HG03565 (cell line): ENCODE results near the gene CHEK2.
"Not testable (repeated sequence)": the region's sequence is repeated elsewhere in the genome, so short reads cannot be mapped to it uniquely, and the experiment has no call there.

Experiments used
- ATAC-seq: cut with Tn5 transposase; IDR thresholded peaks from one replicate; pipeline ENCODE4 v1.9.1; 2021; ENCODE audit warnings: mild to moderate bottlenecking, moderate library complexity; ENCODE audit not compliant: unreplicated experiment

Gene CHEK2

DNA sequence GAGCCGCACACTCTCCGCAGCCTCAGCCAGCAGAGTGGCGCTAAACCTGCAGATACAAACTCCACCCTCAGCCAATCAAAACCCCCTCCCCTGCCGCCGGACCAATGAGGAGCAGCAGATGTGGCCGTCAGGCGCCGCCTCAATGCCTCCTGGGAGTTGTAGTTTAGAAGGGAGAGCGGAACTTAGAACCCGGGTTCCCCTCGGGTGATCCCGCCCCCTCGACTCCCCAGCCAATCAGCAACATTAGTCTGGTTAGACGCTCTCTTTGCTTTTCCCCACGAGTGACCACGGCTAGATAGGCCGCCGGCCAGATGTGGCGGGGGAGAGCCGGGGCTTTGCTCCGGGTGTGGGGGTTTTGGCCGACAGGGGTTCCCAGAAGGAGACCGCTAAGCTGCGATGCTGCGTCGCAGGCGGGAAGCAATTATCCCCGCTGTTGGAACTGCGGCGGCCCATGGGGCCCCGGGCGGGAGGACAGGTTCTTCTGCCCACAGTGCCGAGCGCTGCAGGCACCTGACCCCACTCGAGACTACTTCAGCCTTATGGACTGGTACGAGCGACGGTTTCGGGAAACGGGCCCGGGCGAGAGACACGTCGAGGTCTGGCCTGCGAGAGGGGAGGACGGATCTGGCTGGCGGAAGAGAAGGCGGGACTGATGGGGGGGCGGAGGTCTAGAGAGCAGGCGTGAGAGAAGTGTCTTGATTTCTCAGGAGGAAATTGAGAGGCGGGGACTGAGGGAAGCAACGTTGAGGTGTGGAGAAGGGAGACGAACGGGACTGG is at the start of gene CHEK2, which contains the start of gene HSCB:
CHEK2 (minus strand) TSS at position 36 of the 777 bp plus-strand sequence. CDS start 7,099 bp downstream, outside the sequence.
HSCB (plus strand) TSS at position 255 of the 777 bp plus-strand sequence; CDS start at position 312, 57 bp downstream.
- peak; percentile 88 for ATAC-seq

- no peak for ATAC-seq
Measured at GRCh38 chr22:28791124-28791523, 49.5 kb upstream of the CHEK2 start.

DNA sequence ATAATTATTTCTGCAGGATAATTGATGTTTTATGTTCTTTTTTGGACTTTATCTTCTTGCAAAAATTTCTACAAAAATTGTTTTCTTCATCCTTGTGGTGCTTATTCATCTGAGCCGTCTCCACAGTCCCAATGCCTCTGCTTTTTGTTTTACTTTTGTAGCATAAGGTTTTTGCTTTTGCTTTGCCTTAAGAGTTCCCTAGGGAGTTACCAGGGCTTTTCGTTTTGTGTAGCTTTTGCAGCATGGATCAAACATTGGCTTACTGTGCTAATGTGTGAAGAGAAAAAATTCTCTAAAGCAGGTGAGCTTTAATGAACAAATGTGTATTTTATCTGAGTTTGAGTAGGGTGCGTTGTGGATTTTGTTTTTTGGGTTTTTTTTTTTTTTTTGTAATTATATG is 47.0 kb upstream of the CHEK2 start:
- no peak for ATAC-seq

DNA sequence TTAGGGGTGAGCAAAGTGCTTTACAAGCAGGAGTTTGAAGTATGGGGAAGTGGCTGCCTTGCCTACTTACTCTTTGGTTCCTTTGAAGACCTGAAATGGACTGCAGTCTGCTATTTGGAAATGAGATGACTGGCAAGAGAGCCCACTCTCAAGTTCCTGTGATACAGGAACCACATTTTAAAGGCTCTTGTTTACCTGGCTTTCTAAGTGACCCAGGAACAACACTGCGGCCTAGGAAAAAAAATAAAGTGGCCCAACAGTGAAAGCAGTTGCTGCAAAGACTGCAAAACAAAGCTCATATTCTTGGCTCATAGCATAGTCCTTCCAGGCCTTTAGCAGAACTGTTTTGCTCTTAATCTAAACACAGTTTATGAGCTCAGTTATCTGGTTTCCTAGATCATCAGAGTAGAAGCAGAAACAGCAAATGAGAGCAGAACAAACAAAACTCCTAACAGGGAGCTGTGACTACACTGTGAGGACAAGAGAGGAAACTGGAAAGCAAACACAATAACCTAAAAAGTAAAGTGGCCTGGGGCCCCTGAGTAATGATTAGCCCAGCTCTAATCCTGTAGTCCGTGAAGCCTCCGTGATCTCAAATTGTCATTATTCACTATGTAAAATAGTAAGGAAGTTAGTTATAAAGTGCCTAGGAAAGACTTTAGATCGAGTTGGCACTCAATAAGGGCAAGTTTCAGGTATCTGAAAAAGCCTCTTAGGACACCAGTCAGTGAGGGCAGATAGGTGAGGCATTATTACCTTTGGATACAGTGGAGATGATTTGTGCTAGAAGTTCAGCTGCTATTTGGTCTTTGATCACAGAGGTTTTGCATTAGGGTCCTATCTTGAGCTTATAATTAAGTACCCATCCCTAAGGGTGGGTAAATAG is 42.4 kb upstream of the CHEK2 start:
- ATAC-seq, result no peak

DNA sequence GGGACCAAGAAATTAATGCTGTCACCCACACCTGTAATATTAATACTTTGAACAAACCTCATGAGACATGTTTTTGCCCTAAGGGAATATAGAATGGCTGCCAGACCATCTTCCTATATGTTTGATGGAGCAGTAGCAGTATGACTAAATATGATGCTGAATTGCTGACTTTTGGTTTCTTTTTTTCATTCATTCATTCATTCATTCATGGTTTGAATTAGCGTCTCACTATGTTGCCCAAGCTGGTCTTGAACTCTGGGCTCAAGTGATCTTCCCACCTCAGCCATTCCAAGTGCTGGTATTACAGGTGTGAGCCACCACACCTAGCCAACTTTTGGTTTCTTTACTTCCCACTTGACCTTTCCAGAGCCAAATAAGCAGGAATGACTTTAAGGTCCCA is 38.7 kb upstream of the CHEK2 start:
- ATAC-seq, result no peak

DNA sequence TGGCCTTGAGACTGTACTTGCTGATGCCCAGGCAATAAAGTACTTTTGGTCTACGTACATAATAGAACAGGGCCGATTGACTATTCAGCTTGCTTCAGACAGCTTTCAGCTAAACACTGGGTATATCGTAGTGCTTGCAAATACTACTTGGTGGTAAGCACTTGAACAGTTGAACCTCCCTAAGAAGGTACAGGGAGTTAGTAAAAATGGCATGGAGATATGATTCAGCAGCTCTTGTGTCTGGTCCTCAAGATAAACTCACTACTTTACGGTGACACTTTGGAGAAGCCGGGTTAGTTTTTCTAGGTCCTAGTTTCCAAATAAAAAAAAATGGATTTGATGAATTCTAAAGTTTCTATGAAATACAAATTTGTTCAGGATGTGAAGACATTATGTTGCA is 38.2 kb upstream of the CHEK2 start:
- no peak for ATAC-seq

DNA sequence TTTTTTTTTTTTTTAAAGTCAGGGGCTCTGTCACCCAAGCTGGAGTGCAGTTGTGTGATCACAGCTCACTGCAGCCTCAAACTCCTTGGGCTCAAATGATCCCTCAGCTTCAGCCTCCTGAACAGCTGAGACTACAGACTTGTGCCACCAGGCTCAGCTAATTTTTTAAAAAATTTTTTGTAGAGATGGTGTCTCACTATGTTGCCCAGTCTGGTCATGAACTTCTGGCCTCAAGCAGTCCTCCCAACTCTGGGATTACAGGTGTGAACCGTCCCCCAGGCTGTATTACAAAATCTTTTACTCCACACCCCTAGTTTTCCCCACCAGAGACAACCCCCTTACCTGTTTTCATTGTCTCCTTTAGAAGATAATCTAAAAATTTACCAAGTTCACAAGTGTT is 32.8 kb upstream of the CHEK2 start:
- ATAC-seq, result no peak

DNA sequence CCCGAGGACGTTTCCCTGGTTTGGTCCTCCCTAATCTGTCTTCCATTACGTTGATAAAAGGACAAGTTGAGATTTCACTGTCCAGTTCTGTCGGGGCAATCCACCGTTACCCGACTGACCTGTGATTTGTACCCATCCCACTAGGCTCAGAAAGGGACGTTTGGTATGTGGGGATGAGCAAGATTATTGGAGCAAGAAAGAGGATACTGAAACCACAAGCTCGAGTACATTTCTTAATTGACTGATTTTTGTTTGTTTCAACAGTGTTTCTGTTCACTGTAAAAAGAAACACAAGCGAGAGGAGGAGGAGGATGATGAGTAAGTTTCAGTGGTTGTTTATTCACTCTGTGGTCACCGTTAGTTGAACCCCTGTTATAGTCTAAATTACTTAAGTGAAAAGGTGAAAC is 31.8 kb upstream of the CHEK2 start:
- ATAC-seq, result no peak

DNA sequence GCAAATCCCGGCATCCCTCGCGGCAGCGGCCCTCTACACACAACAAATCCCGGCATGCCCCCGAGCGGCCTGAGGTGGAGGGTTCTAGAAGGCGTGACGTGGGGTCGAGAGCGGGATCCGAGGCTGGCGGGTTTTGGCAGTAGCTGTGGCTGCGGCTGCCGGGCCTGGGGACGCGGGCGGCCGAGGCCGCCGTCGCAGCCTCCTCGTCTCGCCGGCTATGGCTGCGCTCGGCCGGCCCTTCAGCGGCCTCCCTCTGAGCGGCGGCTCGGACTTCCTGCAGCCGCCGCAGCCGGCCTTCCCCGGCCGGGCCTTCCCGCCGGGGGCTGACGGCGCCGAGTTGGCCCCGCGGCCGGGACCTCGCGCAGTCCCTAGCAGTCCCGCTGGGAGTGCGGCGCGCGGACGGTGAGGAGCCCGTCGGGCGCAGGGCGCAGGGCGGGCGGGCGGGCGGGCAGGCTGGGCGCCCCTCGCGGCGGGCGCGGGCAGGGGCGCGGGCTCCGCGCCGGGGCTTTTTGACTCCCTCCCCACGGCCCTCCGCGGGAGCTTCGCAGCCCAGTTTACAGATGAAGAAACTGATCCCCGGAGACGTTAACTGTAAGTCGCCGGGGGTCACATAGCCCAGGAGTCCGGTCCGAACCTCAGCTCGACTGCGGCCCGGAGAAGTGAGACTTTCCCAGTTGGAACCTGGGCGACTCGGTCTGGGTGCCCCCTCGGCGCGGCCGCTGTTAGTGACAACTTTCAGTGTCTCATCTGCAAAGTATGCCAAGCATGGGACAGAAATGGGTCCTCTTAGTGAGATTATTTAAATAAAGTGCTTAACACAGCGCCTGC is 31.2 kb upstream of the CHEK2 start, which contains the start of gene CCDC117:
CCDC117 (plus strand) TSS at position 63 of the 828 bp plus-strand sequence; CDS start at position 218, 155 bp downstream.
- ATAC-seq, result peak; percentile 81

DNA sequence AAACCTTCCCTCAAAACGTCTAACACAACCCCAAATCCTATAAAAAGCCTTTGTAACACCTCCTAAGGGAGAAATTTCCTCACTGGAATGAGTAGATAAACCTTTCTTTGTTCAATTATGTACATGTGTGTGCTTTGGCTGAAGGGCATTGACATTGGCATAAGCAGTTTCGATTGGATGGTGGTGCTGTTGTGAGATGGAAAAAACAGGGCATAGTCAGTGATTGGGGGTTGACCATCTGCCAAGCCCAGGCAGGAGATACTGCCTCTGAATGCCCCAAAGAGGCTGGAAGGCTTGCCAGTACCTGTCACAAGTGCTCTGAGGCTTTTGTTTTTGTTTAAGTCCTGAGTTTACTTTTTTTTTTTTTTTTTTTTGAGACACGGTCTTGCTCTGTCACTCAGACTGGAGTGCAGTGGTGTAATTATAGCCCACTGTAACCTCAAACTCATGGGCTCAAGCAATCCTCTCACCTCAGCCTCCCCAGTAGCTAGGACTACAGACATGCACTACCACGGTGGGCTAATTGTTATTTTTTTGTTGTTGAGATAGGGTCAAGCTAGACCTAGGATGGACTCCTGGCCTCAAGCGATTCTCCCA is 29.7 kb upstream of the CHEK2 start:
- no peak for ATAC-seq

DNA sequence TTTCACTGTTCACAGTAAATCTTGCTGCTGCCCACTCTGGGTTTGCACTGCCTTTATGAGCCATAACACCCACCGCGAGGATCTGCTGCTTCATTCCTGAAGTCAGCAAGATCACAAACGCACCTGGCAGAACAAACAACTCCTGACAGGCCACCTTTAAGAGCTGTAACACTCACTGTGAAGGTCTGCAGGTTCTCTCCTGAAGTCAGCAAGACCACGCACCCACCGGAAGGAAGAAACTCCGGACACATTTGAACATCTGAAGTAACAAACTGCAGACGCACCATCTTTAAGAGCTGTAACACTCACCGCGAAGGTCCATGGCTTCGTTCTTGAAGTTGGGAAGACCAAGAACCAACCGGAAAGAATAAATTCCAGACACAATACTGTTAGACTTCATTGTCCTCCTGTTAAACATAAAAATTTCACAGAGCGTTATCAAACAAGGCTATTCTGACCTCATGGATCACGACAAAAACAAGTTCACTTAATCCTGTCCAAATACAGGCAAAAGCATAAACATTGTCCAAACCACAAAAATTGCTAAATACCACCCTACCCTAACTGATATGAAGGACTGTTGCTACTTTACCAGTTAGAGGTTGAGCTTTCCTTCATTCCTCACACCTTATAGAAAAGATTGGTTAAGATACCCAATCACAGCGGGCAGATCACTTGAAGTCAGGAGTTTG is 27.9 kb upstream of the CHEK2 start:
- no peak for ATAC-seq

DNA sequence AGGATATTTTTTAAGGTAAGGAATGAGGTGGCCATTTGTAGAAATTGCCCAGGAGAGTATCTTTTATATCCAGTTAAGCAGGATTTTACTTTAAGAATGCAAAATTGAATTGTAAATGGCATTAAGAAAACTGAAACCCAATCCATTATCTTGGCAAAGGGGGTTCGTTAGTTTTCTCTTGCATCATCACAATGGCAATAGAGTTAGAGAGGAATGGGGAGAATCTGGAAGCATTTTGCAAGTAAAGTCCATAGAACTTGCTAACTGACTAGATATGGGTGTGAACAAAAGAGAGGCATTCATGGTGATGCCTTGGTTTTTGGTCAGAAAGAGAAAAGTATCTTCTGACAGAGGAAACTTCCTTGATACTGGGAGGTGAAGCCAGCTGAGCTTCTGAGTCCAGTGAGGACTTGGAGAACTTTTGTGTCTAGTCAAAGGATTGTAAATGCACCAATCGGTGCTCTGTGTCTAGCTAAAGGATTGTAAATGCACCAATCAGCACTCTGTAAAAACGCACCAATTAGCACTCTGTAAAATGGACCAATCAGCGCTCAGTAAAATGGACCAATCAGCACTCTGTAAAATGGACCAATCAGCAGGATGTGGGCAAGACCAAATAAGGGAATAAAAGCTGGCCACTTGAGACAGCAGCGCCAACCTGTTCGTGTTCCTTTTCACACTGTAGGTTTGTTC is 27.2 kb upstream of the CHEK2 start:
- no peak for ATAC-seq

- no peak for ATAC-seq
Measured at GRCh38 chr22:28766628-28767027, 25.0 kb upstream of the CHEK2 start.

- not testable (repeated sequence) for ATAC-seq
Measured at GRCh38 chr22:28762000-28762399, 20.4 kb upstream of the CHEK2 start.

GRCh38 chr22:28761449-28761755 is 19.8 kb upstream of the CHEK2 start:
- no peak for ATAC-seq

DNA sequence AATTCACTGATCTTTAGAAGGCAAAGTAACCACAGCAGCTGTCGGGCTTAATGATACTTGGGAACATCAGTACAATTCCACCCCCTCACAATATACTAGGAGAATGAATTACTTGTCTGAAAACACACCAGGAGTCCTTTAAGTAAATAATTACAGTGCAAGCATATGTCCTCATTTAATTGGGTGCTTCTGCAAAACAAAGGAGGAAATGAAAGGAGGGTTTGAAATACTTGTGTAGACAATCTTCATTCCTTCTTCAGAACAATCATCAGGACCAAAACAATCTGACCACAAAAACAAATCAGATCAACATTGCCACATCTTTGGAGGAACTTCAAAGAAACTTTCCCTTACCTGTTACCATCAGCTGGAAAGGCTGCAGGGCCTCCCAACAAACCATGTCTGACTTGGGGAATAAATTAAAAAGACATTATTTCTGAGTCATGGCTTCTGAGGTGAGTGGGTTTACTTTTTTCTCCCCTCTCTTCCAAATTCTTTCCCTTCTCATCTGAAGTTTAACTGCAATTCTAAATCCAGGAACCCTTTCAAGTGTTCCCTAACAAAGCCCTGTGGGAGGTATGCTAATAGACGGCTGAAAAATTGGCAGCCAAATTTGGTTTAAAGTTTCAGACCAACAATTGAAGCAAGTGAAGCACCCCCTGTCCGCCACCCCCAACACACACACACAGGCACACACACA is 18.4 kb upstream of the CHEK2 start:
- no peak for ATAC-seq

GRCh38 chr22:28754512-28754911 is 12.9 kb upstream of the CHEK2 start:
- ATAC-seq, result not testable (repeated sequence)

GRCh38 chr22:28750471-28750881 is 8.9 kb upstream of the CHEK2 start:
- ATAC-seq, result no peak

- no peak for ATAC-seq
Measured at GRCh38 chr22:28743852-28744251, 2.2 kb upstream of the CHEK2 start.
